A549 (cell line): ENCODE results near the gene CRIP3. TPM values are rescaled to one million over a fixed set of nuclear protein-coding genes. Genes with fewer than 3 reads are reported as not detected.

Experiments used
- ATAC-seq, 2 experiments: fragments of 200-7000 bp in 1 of 2; fragments of >200 bp in 1 of 2; cut with Nextera tagmentation in 1 of 2; cut with Tn5 transposase in 1 of 2; 3 replicates each; pipeline versions ENCODE4 v1.8.0 to v1.9.1; 2018 to 2020; ENCODE audit warnings: mild to moderate bottlenecking in 1 of 2, moderate library complexity in 1 of 2
- CTCF ChIA-PET: fragments of 300-600 bp; sonication (Branson Sonifier 250); formaldehyde crosslinking; extraction: SDS; loops from one replicate; lab custom pipeline; 2021; ENCODE audit warnings: antibody characterized with exemption, inconsistent platforms; lab: Yijun Ruan, JAX
- POLR2A ChIA-PET: fragments of 350-600 bp; formaldehyde crosslinking; extraction: SDS; loops from one replicate; lab custom pipeline; 2021; ENCODE audit warnings: antibody characterized with exemption, inconsistent platforms; lab: Yijun Ruan, JAX
- DNase-seq, 2 experiments: peaks; one replicate each; pipeline versions ENCODE4 v3.0.0 to v3.0.0-alpha.2; 2011 to 2016; ENCODE audit warnings: low read depth in 1 of 2, low spot score in 1 of 2
- FAIRE-seq: peaks from 2 replicates; lab custom pipeline; 2011; peaks lifted over from hg19 to GRCh38; lab: Jason Lieb, UNC
- H3K27ac ChIP-seq, 2 experiments: fragments of >200 bp; sonication (Bioruptor Twin); formaldehyde crosslinking; 3 replicates each; pipeline ENCODE4 v1.5.1; 2016 to 2017
- H3K4me1 ChIP-seq: fragments of >200 bp; sonication (Bioruptor Twin); formaldehyde crosslinking; 3 replicates; pipeline ENCODE4 v1.6.1; 2016
- H3K4me2 ChIP-seq: fragments of >200 bp; sonication (Bioruptor Twin); formaldehyde crosslinking; 3 replicates; pipeline ENCODE4 v1.6.1; 2016
- H3K4me3 ChIP-seq: fragments of >200 bp; sonication (Bioruptor Twin); formaldehyde crosslinking; 3 replicates; pipeline ENCODE4 v1.5.1; 2016
- H3K9me3 ChIP-seq: fragments of >200 bp; sonication (Bioruptor Twin); formaldehyde crosslinking; 3 replicates; pipeline ENCODE4 v1.6.1; 2016
- BHLHE40 ChIP-seq: IDR thresholded peaks from 2 replicates; pipeline ENCODE4 v1.6.1; 2012; ENCODE audit warnings: low read depth, low read length, inconsistent platforms
- CEBPB ChIP-seq, 2 experiments: fragments of >200 bp in 1 of 2; sonication (Bioruptor Twin) in 1 of 2; formaldehyde crosslinking in 1 of 2; IDR thresholded peaks; 2 replicates each; pipeline ENCODE4 v1.6.1; 2012 to 2016
- ESRRA ChIP-seq: fragments of 150-350 bp; IDR thresholded peaks from 2 replicates; pipeline ENCODE4 v1.6.1; 2014; ENCODE audit warnings: mild to moderate bottlenecking, low read length, borderline replicate concordance
- FOXS1 ChIP-seq: fragments of 250-450 bp; sonication (Bioruptor Pico); IDR thresholded peaks from 2 replicates; pipeline ENCODE4 v1.5.0; 2020; ENCODE audit warnings: mild to moderate bottlenecking, moderate library complexity
- HDAC2 ChIP-seq: fragments of 200-600 bp; sonication (generic); IDR thresholded peaks from 2 replicates; pipeline ENCODE4 v1.6.1; 2016
- HOXA7 ChIP-seq: fragments of 250-450 bp; sonication (Bioruptor Pico); IDR thresholded peaks from 2 replicates; pipeline ENCODE4 v1.5.0; 2020; ENCODE audit warnings: mild to moderate bottlenecking, moderate library complexity
- JUN ChIP-seq, 2 experiments: fragments of >200 bp; sonication (Bioruptor Twin); formaldehyde crosslinking; IDR thresholded peaks; 2 replicates in 1 of 2; 3 replicates in 1 of 2; pipeline ENCODE4 v1.6.1; 2016 to 2017
- MAFK ChIP-seq: fragments of 450-650 bp; IDR thresholded peaks from 2 replicates; pipeline ENCODE4 v1.6.1; 2014; ENCODE audit not compliant: partially characterized antibody
- MAZ ChIP-seq: fragments of 150-350 bp; IDR thresholded peaks from 2 replicates; pipeline ENCODE4 v1.6.1; 2014; ENCODE audit warnings: antibody characterized with exemption, low read depth, low read length, borderline replicate concordance
- NFE2L2 ChIP-seq: fragments of 150-350 bp; conservative IDR thresholded peaks from 2 replicates; pipeline ENCODE4 v1.6.1; 2014; ENCODE audit warnings: low read length
- NPAS2 ChIP-seq: fragments of 250-450 bp; sonication (Bioruptor Pico); IDR thresholded peaks from 2 replicates; pipeline ENCODE4 v1.8.0; 2022; ENCODE audit warnings: mild to moderate bottlenecking, moderate library complexity, borderline replicate concordance
- POLR2AphosphoS2 ChIP-seq: conservative IDR thresholded peaks from 2 replicates; pipeline ENCODE4 v1.6.1; 2012; ENCODE audit warnings: low read length, improper control_type of control experiment, inconsistent platforms
- RAD21 ChIP-seq, 2 experiments: fragments of >200 bp in 1 of 2; sonication (Bioruptor Twin) in 1 of 2; formaldehyde crosslinking in 1 of 2; IDR thresholded peaks in 1 of 2; conservative IDR thresholded peaks in 1 of 2; 2 replicates in 1 of 2; 3 replicates in 1 of 2; pipeline ENCODE4 v1.6.1; 2012 to 2018; ENCODE audit warnings: inconsistent platforms in 1 of 2
- RARB ChIP-seq: fragments of 250-450 bp; sonication (Bioruptor Pico); IDR thresholded peaks from 2 replicates; pipeline ENCODE4 v1.8.0; 2021; ENCODE audit warnings: mild to moderate bottlenecking, moderate library complexity
- RFX5 ChIP-seq: fragments of 450-650 bp; IDR thresholded peaks from 2 replicates; pipeline ENCODE4 v1.7.1; 2014; ENCODE audit warnings: antibody characterized with exemption, mild to moderate bottlenecking, moderate library complexity
- SREBF2 ChIP-seq: fragments of 450-650 bp; IDR thresholded peaks from 2 replicates; pipeline ENCODE4 v1.6.1; 2014; ENCODE audit warnings: mild to moderate bottlenecking, moderate library complexity
- TP53 ChIP-seq: fragments of 250-450 bp; sonication (Bioruptor Pico); IDR thresholded peaks from 2 replicates; pipeline ENCODE4 v1.5.0; 2021; ENCODE audit warnings: mild to moderate bottlenecking, moderate library complexity
- ZNF302 ChIP-seq: fragments of 250-450 bp; sonication (Bioruptor Pico); IDR thresholded peaks from 2 replicates; pipeline ENCODE4 v1.9.0; 2021; ENCODE audit warnings: inconsistent platforms, mild to moderate bottlenecking, moderate library complexity
- WGBS: methylation state at CpG from one replicate; pipeline ENCODE4 v1.1.6; 2017; ENCODE audit errors: missing lambda C conversion rate; 5-methylcytosine and 5-hydroxymethylcytosine counted together
- polyA plus RNA-seq, 4 experiments: library from polyadenylated mRNA; depleted of rRNA in 3 of 4; stranded (reverse); fragments of >200 nt; fragmentation: RNase III in 1 of 4; extraction: RNeasy Plus Mini Kit Qiagen cat#74134 plus additional on column Dnase treatment in 1 of 4; gene quantifications; 2 replicates in 3 of 4; 3 replicates in 1 of 4; pipeline ENCODE4 v1.2.3, GENCODE V29; 2011 to 2017
- TF ChIP-seq, protein P1 (sequence below): fragments of >200 bp; sonication (Bioruptor Twin); formaldehyde crosslinking; IDR thresholded peaks from 3 replicates; pipeline ENCODE4 v1.5.1; 2016
- TF ChIP-seq, protein P2 (sequence below): fragments of 450-650 bp; IDR thresholded peaks from 2 replicates; pipeline ENCODE4 v1.6.1; 2014; ENCODE audit warnings: antibody characterized with exemption
- TF ChIP-seq, protein P3 (sequence below): fragments of >200 bp; sonication (Bioruptor Twin); formaldehyde crosslinking; IDR thresholded peaks from 2 replicates; pipeline ENCODE4 v1.6.1; 2016
- TF ChIP-seq, protein P4 (sequence below): fragments of >200 bp; sonication (Bioruptor Twin); formaldehyde crosslinking; IDR thresholded peaks from 3 replicates; pipeline ENCODE4 v1.6.1; 2016
- TF ChIP-seq, protein P5 (sequence below): IDR thresholded peaks from 2 replicates; pipeline ENCODE4 v1.6.1; 2012
- TF ChIP-seq, protein P6 (sequence below): fragments of 250-450 bp; sonication (Bioruptor Pico); IDR thresholded peaks from 2 replicates; pipeline ENCODE4 v1.5.0; 2021; ENCODE audit warnings: mild to moderate bottlenecking, moderate library complexity, borderline replicate concordance

The CRIP3 gene
- polyA plus RNA-seq, 2 of the 4 experiments (the other 2 are of a cell fraction) = 1.3 to 2.8 TPM

- ATAC-seq = no peak
- H3K27ac ChIP-seq = no peak overlapping the region
- DNase-seq = no peak
- ChIA-PET POLR2A (no interaction called here), CTCF (no interaction called here)
- no peak for FAIRE-seq
- no peak overlapping the region for H3K4me2 ChIP-seq
- no peaks in the 10 kb centered on the region for H3K9me3 ChIP-seq
- WGBS = 42% methylated on average over 3 of the region's 3 CpGs
- TF ChIP-seq FOXS1 (CRISPR knock-in tag) (no peak), POLR2AphosphoS2 (no peak), HDAC2 (no peak), MAFK (no peak), NFE2L2 (no peak), RAD21 (conservative IDR thresholded peaks at IDR 0.05 in 1 of 2, IDR thresholded peaks at IDR 0.05 in 1 of 2) (no peak), NPAS2 (CRISPR knock-in tag) (no peak), ESRRA (no peak), TP53 (CRISPR knock-in tag) (no peak), RFX5 (no peak), JUN (IDR thresholded peaks at IDR 0.05) (no peak), BHLHE40 (no peak), ZNF302 (CRISPR knock-in tag) (no peak), CEBPB (IDR thresholded peaks at IDR 0.05) (no peak), MAZ (no peak)
- TF ChIP-seq, protein P1, sequence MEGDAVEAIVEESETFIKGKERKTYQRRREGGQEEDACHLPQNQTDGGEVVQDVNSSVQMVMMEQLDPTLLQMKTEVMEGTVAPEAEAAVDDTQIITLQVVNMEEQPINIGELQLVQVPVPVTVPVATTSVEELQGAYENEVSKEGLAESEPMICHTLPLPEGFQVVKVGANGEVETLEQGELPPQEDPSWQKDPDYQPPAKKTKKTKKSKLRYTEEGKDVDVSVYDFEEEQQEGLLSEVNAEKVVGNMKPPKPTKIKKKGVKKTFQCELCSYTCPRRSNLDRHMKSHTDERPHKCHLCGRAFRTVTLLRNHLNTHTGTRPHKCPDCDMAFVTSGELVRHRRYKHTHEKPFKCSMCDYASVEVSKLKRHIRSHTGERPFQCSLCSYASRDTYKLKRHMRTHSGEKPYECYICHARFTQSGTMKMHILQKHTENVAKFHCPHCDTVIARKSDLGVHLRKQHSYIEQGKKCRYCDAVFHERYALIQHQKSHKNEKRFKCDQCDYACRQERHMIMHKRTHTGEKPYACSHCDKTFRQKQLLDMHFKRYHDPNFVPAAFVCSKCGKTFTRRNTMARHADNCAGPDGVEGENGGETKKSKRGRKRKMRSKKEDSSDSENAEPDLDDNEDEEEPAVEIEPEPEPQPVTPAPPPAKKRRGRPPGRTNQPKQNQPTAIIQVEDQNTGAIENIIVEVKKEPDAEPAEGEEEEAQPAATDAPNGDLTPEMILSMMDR = no peak
- TF ChIP-seq, protein P2, sequence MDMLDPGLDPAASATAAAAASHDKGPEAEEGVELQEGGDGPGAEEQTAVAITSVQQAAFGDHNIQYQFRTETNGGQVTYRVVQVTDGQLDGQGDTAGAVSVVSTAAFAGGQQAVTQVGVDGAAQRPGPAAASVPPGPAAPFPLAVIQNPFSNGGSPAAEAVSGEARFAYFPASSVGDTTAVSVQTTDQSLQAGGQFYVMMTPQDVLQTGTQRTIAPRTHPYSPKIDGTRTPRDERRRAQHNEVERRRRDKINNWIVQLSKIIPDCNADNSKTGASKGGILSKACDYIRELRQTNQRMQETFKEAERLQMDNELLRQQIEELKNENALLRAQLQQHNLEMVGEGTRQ = no peak
- TF ChIP-seq, protein P3, sequence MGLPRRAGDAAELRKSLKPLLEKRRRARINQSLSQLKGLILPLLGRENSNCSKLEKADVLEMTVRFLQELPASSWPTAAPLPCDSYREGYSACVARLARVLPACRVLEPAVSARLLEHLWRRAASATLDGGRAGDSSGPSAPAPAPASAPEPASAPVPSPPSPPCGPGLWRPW = no peak
- TF ChIP-seq, protein P4, sequence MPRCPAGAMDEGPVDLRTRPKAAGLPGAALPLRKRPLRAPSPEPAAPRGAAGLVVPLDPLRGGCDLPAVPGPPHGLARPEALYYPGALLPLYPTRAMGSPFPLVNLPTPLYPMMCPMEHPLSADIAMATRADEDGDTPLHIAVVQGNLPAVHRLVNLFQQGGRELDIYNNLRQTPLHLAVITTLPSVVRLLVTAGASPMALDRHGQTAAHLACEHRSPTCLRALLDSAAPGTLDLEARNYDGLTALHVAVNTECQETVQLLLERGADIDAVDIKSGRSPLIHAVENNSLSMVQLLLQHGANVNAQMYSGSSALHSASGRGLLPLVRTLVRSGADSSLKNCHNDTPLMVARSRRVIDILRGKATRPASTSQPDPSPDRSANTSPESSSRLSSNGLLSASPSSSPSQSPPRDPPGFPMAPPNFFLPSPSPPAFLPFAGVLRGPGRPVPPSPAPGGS = no peak
- 0 out of 3 replicates have a peak, but pooled peaks cover 3% of the 10 kb centered on the region for H3K4me1 ChIP-seq
- no peak overlapping the region for H3K4me3 ChIP-seq
Measured at GRCh38 chr6:43293698-43294097, 14.9 kb downstream of the CRIP3 start.

GRCh38 chr6:43292763-43293318, 15.8 kb downstream of the CRIP3 start:
- ATAC-seq (no peak), FAIRE-seq (no peak), DNase-seq (no peak)
- H3K4me1 ChIP-seq = peaks cover 6% of the 10 kb centered on the region; the same call in 1 of the 3 replicates
- H3K4me2 ChIP-seq = no peak overlapping the region
- H3K9me3 ChIP-seq = no peaks in the 10 kb centered on the region
- no peak overlapping the region for H3K4me3 ChIP-seq
- POLR2A ChIA-PET = no interaction called here
- CTCF ChIA-PET = interaction anchor here (0.9 to 1.7 kb wide), 2 partner anchors 16 to 44 kb away, joined by 3 to 6 read pairs; partner anchors contain the start of gene CRIP3
- TF ChIP-seq HOXA7 (CRISPR knock-in tag) = no peak
- no peak for TF ChIP-seq RARB (CRISPR knock-in tag)
- TF ChIP-seq ZNF302 (CRISPR knock-in tag) = no peak
- TF ChIP-seq, protein P5, sequence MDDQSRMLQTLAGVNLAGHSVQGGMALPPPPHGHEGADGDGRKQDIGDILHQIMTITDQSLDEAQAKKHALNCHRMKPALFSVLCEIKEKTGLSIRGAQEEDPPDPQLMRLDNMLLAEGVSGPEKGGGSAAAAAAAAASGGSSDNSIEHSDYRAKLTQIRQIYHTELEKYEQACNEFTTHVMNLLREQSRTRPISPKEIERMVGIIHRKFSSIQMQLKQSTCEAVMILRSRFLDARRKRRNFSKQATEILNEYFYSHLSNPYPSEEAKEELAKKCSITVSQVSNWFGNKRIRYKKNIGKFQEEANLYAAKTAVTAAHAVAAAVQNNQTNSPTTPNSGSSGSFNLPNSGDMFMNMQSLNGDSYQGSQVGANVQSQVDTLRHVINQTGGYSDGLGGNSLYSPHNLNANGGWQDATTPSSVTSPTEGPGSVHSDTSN = no peak
- TF ChIP-seq, protein P6, sequence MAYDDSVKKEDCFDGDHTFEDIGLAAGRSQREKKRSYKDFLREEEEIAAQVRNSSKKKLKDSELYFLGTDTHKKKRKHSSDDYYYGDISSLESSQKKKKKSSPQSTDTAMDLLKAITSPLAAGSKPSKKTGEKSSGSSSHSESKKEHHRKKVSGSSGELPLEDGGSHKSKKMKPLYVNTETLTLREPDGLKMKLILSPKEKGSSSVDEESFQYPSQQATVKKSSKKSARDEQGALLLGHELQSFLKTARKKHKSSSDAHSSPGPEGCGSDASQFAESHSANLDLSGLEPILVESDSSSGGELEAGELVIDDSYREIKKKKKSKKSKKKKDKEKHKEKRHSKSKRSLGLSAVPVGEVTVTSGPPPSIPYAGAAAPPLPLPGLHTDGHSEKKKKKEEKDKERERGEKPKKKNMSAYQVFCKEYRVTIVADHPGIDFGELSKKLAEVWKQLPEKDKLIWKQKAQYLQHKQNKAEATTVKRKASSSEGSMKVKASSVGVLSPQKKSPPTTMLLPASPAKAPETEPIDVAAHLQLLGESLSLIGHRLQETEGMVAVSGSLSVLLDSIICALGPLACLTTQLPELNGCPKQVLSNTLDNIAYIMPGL (CRISPR knock-in tag) = no peak
- no peak for TF ChIP-seq SREBF2
- TF ChIP-seq, protein P1 = no peak
- TF ChIP-seq POLR2AphosphoS2 = no peak
- WGBS = 42% methylated on average over 5 of the region's 5 CpGs
- H3K27ac ChIP-seq = no peak overlapping the region
